ENCODE results near the gene GAS2. TPM values are rescaled to one million over a fixed set of nuclear protein-coding genes. Genes with fewer than 3 reads are reported as not detected.

The GAS2 gene
- total and polyA plus RNA-seq, 9 of the 15 experiments (the other 6 are each of a cell fraction or from before 2014, with no cell fraction given) = 0.77 to 1.9 (median 1.1) TPM

DNA sequence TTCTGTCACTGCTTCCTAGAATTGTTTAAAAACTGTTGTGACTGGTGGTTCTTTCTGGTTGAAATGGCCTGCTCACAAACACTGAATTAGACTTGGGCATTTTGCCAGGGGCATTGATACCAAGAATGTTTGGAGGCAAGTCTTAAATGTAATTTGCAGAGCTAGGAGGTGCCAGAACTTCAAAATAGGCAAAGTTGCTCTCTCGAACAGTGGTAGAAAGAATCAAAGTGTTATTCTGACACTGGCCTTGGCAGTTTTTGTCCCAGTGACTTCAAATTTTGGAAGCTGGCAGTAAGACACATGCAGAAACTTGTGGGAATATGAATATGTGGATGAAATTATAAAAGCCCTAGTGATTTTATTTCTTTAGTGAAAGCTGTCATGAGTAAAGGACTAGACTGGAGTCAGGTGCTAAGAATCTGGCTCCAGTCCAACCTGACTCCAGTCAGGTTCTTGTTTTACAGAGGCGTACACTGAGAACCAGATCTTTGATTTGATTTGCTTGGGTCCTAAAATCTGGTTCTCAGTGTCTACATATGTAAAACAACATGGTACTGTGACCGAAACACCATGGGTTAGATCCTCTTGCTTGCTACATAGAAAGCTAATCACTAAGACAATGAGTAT is 142.3 kb downstream of the GAS2 start:
- Histone ChIP-seq H3K9me3 (replicated peaks; ENCODE audit: control insufficient read depth, insufficient read depth, low read depth, low read length) (no peaks in the 10 kb centered on the region), H3K9ac (ENCODE audit: insufficient read depth in 1 of 2, low read depth in 2 of 2, low read length in 2 of 2) (no peak overlapping the region), H2AFZ (ENCODE audit: low read depth, low read length) (no peak overlapping the region), H3K27ac (ENCODE audit: extremely low read depth, low read depth, low read length) (no peak overlapping the region), H3K4me3 (no peak overlapping the region), H3K9me1 (ENCODE audit: control insufficient read depth, insufficient read depth, low read length) (no peaks in the 10 kb centered on the region), H4K20me1 (replicated peaks; ENCODE audit: control insufficient read depth, insufficient read depth, low read length) (no peaks in the 10 kb centered on the region), H3K4me1 (replicated peaks in 1 of 2; ENCODE audit: control insufficient read depth in 2 of 2, insufficient read depth in 2 of 2, low read length in 2 of 2) (no peaks in the 10 kb centered on the region), H3K79me2 (ENCODE audit: control insufficient read depth, insufficient read depth, low read length) (no peaks in the 10 kb centered on the region), H3K36me3 (ENCODE audit: control insufficient read depth, insufficient read depth, low read length) (no peaks in the 10 kb centered on the region), H3K27me3 (ENCODE audit: control insufficient read depth in 2 of 2, insufficient read depth in 2 of 2, low read length in 2 of 2) (no peaks in the 10 kb centered on the region), H3K4me2 (ENCODE audit: insufficient read depth, low read length) (no peak overlapping the region)
- FAIRE-seq = no peak
- WGBS (ENCODE audit: insufficient coverage, low coverage, missing lambda C conversion rate) = 57% methylated on average over 3 of the region's 3 CpGs
- ChIA-PET POLR2A (no interaction called here), CTCF (ENCODE audit: low intra/inter-chr PET ratio) (no interaction called here)
- DNase-seq (ENCODE audit: extremely low read depth in 1 of 4, low spot score in 3 of 4) = no peak
- TF ChIP-seq ZNF583 (CRISPR knock-in tag; IDR thresholded peaks at IDR 0.05) (no peak), SREBF1 (IDR thresholded peaks at IDR 0.05; ENCODE audit: borderline replicate concordance, low read depth, low read length) (no peak), ARID3B (CRISPR knock-in tag; IDR thresholded peaks at IDR 0.05; ENCODE audit: borderline replicate concordance) (no peak), ZNF668 (CRISPR knock-in tag; IDR thresholded peaks at IDR 0.05) (no peak), RBM34 (IDR thresholded peaks at IDR 0.05; ENCODE audit: borderline replicate concordance, insufficient read depth, low read length) (no peak), RAD51 (IDR thresholded peaks at IDR 0.05; ENCODE audit: borderline replicate concordance, low read depth) (no peak), ZNF431 (CRISPR knock-in tag; IDR thresholded peaks at IDR 0.05) (no peak), FOXJ2 (tag; IDR thresholded peaks at IDR 0.05) (no peak)
- ATAC-seq = no peak
- no TSS peak for BruUV-seq (replicated peaks)
- intact Hi-C loops (cut with micrococcal nuclease) (no loop called here), in situ Hi-C loops (cut with MboI) (no loop called here)

Measured in K562 (cell line).